ENCODE results near the gene HEMK1.

The HEMK1 gene

GRCh38 chr3:50603261-50604109 is 34.2 kb downstream of the HEMK1 start:
- peak; percentile 70 to 72 for DNase-seq

- DNase-seq, result peak in 1 of 2 experiments; percentile 64
Observed at GRCh38 chr3:50604110-50604621, 34.8 kb downstream of the HEMK1 start.

GRCh38 chr3:50604628-50605588 is 35.6 kb downstream of the HEMK1 start:
- peak; percentile 65 to 72 for DNase-seq

- peak; percentile 68 to 69 for DNase-seq
Observed at GRCh38 chr3:50605901-50606326, 36.6 kb downstream of the HEMK1 start.

- DNase-seq, result peak; percentile 59 to 68
Observed at GRCh38 chr3:50606596-50606995, 37.3 kb downstream of the HEMK1 start.

- peak; percentile 67 to 70 for DNase-seq
Observed at GRCh38 chr3:50607271-50608091, 38.2 kb downstream of the HEMK1 start.

GRCh38 chr3:50608278-50608677 is 39.0 kb downstream of the HEMK1 start:
- peak; percentile 64 to 69 for DNase-seq

GRCh38 chr3:50609071-50609762 is 39.9 kb downstream of the HEMK1 start:
- peak; percentile 58 to 63 for DNase-seq

GRCh38 chr3:50609763-50610085 is 40.4 kb downstream of the HEMK1 start:
- peak in 1 of 2 experiments; percentile 61 for DNase-seq

- DNase-seq, result peak; percentile 72 to 75
Observed at GRCh38 chr3:50610181-50610971, 41.1 kb downstream of the HEMK1 start.

- peak in 1 of 2 experiments; percentile 64 for DNase-seq
Observed at GRCh38 chr3:50610992-50611463, 41.7 kb downstream of the HEMK1 start.

- DNase-seq, result peak; percentile 99 to 100
Observed at GRCh38 chr3:50611464-50612233, 42.3 kb downstream of the HEMK1 start, which contains the start of gene CISH. CISH (minus strand) TSS chr3:50611774; CDS start chr3:50611650, 124 bp downstream.

- no peak for DNase-seq
Observed at GRCh38 chr3:50612234-50612882, 43.0 kb downstream of the HEMK1 start.

GRCh38 chr3:50612970-50613846 is 43.9 kb downstream of the HEMK1 start:
- DNase-seq, result peak; percentile 53 to 60

- DNase-seq, result no peak
Observed at GRCh38 chr3:50615190-50615589, 45.9 kb downstream of the HEMK1 start.

- DNase-seq, result peak; percentile 87 to 91
Observed at GRCh38 chr3:50616003-50616769, 46.9 kb downstream of the HEMK1 start.

- DNase-seq, result peak; percentile 98
Observed at GRCh38 chr3:50616770-50617095, 47.4 kb downstream of the HEMK1 start.

Measured in activated T-cell treated with anti-CD3 and anti-CD28 coated beads, Interleukin-2, amount 50 U/mL, for 48 hours (primary cell).